CD14-positive monocyte (primary cell): ENCODE results near the gene ECHDC1. TPM values are rescaled to one million over a fixed set of nuclear protein-coding genes. Genes with fewer than 3 reads are reported as not detected.

Experiments
- DNase-seq, 3 donors: peaks; one replicate each; pipeline ENCODE4 v3.0.0-alpha.2; 2011 to 2022
- H2AFZ ChIP-seq: 2 replicates; pipeline ENCODE4 v1.6.0; 2012; ENCODE audit warnings: mild to moderate bottlenecking, low read depth, low read length, inconsistent platforms; ENCODE audit not compliant: insufficient read depth, poor library complexity, severe bottlenecking
- H3K27ac ChIP-seq, 2 donors: 1 replicate in 1 of 2; 2 replicates in 1 of 2; pipeline ENCODE4 v1.5.1; 2012 to 2013; ENCODE audit warnings: low read length in 2 of 2, control low read depth in 1 of 2, inconsistent platforms in 1 of 2, low read depth in 1 of 2, mild to moderate bottlenecking in 1 of 2
- H3K27me3 ChIP-seq, 2 donors: one replicate each; pipeline versions ENCODE4 v1.6.0 to v1.6.1; 2011 to 2013; ENCODE audit warnings: low read length in 2 of 2; ENCODE audit not compliant: control insufficient read depth in 2 of 2, insufficient read depth in 2 of 2
- H3K36me3 ChIP-seq, 2 donors: replicated peaks in 1 of 2; 1 replicate in 1 of 2; 2 replicates in 1 of 2; pipeline versions ENCODE4 v1.5.1 to v1.6.1; 2012 to 2013; ENCODE audit warnings: low read length in 2 of 2, control low read depth in 1 of 2, inconsistent platforms in 1 of 2, mild to moderate bottlenecking in 1 of 2; ENCODE audit not compliant: insufficient read depth in 2 of 2, control insufficient read depth in 1 of 2
- H3K4me1 ChIP-seq, 2 donors: 1 replicate in 1 of 2; 2 replicates in 1 of 2; pipeline versions ENCODE4 v1.5.1 to v1.6.1; 2012 to 2013; ENCODE audit warnings: low read length in 2 of 2, control low read depth in 1 of 2, inconsistent platforms in 1 of 2, mild to moderate bottlenecking in 1 of 2, moderate library complexity in 1 of 2; ENCODE audit not compliant: insufficient read depth in 2 of 2, control insufficient read depth in 1 of 2
- H3K4me2 ChIP-seq: replicated peaks from 2 replicates; pipeline ENCODE3; 2012; ENCODE audit warnings: low read length, moderate library complexity, mild to moderate bottlenecking; ENCODE audit not compliant: poor library complexity, severe bottlenecking; ENCODE audit errors: extremely low read depth
- H3K4me3 ChIP-seq, 3 experiments: fragments of 200-600 bp in 1 of 3; sonication (generic) in 1 of 3; replicated peaks in 1 of 3; 1 replicate in 2 of 3; 2 replicates in 1 of 3; pipeline ENCODE4 v1.5.1; 2011 to 2013; ENCODE audit warnings: low read length in 3 of 3, mild to moderate bottlenecking in 3 of 3, control low read depth in 2 of 3, low read depth in 2 of 3, inconsistent platforms in 1 of 3, moderate library complexity in 1 of 3
- H3K79me2 ChIP-seq: 2 replicates; pipeline ENCODE4 v1.6.0; 2012; ENCODE audit warnings: mild to moderate bottlenecking, control low read depth, inconsistent platforms, low read length, moderate library complexity; ENCODE audit not compliant: insufficient read depth
- H3K9ac ChIP-seq: 2 replicates; pipeline ENCODE4 v1.6.0; 2017; ENCODE audit warnings: low read length, mild to moderate bottlenecking; ENCODE audit not compliant: insufficient read depth, poor library complexity, severe bottlenecking
- H3K9me3 ChIP-seq, 2 donors: replicated peaks in 1 of 2; 1 replicate in 1 of 2; 2 replicates in 1 of 2; pipeline versions ENCODE4 v1.5.1 to v1.6.1; 2012 to 2013; ENCODE audit warnings: low read length in 2 of 2, control low read depth in 1 of 2; ENCODE audit not compliant: control insufficient read depth in 1 of 2, insufficient read depth in 1 of 2
- H4K20me1 ChIP-seq: 2 replicates; pipeline ENCODE4 v1.6.0; 2012; ENCODE audit warnings: mild to moderate bottlenecking, low read length, control low read depth, moderate library complexity; ENCODE audit not compliant: insufficient read depth
- H3K27ac Mint-ChIP-seq, 7 donors: one replicate each; pipeline ENCODE4 v1.8.0; 2020; ENCODE audit warnings: mild to moderate bottlenecking in 7 of 7, mixed read lengths in 7 of 7, moderate library complexity in 6 of 7, inconsistent platforms in 2 of 7
- H3K27me3 Mint-ChIP-seq, 3 donors: one replicate each; pipeline ENCODE4 v1.8.0; 2021 to 2022; ENCODE audit warnings: low read depth in 3 of 3, mild to moderate bottlenecking in 3 of 3, mixed read lengths in 3 of 3, moderate library complexity in 3 of 3, inconsistent platforms in 1 of 3
- H3K36me3 Mint-ChIP-seq, 2 donors: one replicate each; pipeline ENCODE4 v1.8.0; 2020; ENCODE audit warnings: mixed read lengths in 2 of 2, inconsistent platforms in 1 of 2, mild to moderate bottlenecking in 1 of 2
- H3K4me1 Mint-ChIP-seq: one replicate; pipeline ENCODE4 v1.8.0; 2020; ENCODE audit warnings: mild to moderate bottlenecking, mixed read lengths
- H3K4me3 Mint-ChIP-seq, 2 donors: one replicate each; pipeline ENCODE4 v1.8.0; 2020; ENCODE audit warnings: mild to moderate bottlenecking in 2 of 2, mixed read lengths in 2 of 2, moderate library complexity in 1 of 2
- H3K9me3 Mint-ChIP-seq, 7 donors: one replicate each; pipeline ENCODE4 v1.8.0; 2020 to 2022; ENCODE audit warnings: mixed read lengths in 7 of 7, mild to moderate bottlenecking in 6 of 7, moderate library complexity in 6 of 7, inconsistent platforms in 2 of 7
- CTCF ChIP-seq: fragments of 200-600 bp; IDR thresholded peaks from one replicate; pipeline ENCODE4 v1.8.0; 2022; ENCODE audit warnings: antibody characterized with exemption, mild to moderate bottlenecking
- WGBS: methylation state at CpG from one replicate; pipeline ENCODE4 v1.1.5; 2013; ENCODE audit warnings: missing lambda C conversion rate; ENCODE audit not compliant: insufficient coverage; 5-methylcytosine and 5-hydroxymethylcytosine counted together
- intact Hi-C, 2 donors: fragments of 100-400 bp; cut with micrococcal nuclease; formaldehyde crosslinking; loops; one replicate each; pipeline versions ENCODE4 v1.15.0 to v1.15.1; 2023
- polyA plus RNA-seq, 3 donors: library from polyadenylated mRNA; depleted of rRNA in 1 of 3; unstranded in 2 of 3; stranded (reverse) in 1 of 3; fragments of 300-500 nt in 2 of 3; fragments of >200 nt in 1 of 3; fragmentation: Illumina TruSeq in 2 of 3; gene quantifications; 1 replicate in 2 of 3; 2 replicates in 1 of 3; pipeline ENCODE4 v1.2.3, GENCODE V29; 2012 to 2021

Gene ECHDC1
- polyA plus RNA-seq, 3 donors, result 36.4 to 104 (median 102) TPM

- intact Hi-C loops, result no loop called here
- peaks cover 0 to under 1% (median 0%) of the 10 kb centered on the region in 7 donors for H3K9me3 Mint-ChIP-seq
- no peaks in the 10 kb centered on the region for H3K27me3 ChIP-seq
- no CpG with 5 or more reads among the region's 1 CpG for WGBS
- H3K79me2 ChIP-seq, result peaks cover 65% of the 10 kb centered on the region
- H2AFZ ChIP-seq, result no peak overlapping the region
- peak overlapping the region in 5 of 7 donors; percentile 5 to 39 (median 31) for H3K27ac Mint-ChIP-seq
- H3K4me3 Mint-ChIP-seq, result no peak overlapping the region
- H3K36me3 Mint-ChIP-seq, result peaks cover 39 to 40% of the 10 kb centered on the region in 2 donors
- peaks cover 10% of the 10 kb centered on the region for H3K4me1 Mint-ChIP-seq
- H3K4me3 ChIP-seq, result no peak overlapping the region
- no peaks in the 10 kb centered on the region for H3K9me3 ChIP-seq
- no peak for DNase-seq
- peaks cover 42 to 48% of the 10 kb centered on the region in 2 donors for H3K36me3 ChIP-seq
- H3K9ac ChIP-seq, result no peak overlapping the region
- H3K27me3 Mint-ChIP-seq, result peaks cover 0 to 2% (median 0%) of the 10 kb centered on the region in 3 donors
- peaks cover 91% of the 10 kb centered on the region for H4K20me1 ChIP-seq
- TF ChIP-seq CTCF, result no peak
- H3K4me1 ChIP-seq, result peaks cover 16 to 21% of the 10 kb centered on the region in 2 donors
- H3K4me2 ChIP-seq, result no peak overlapping the region
- no peak overlapping the region for H3K27ac ChIP-seq
Measured at GRCh38 chr6:127279815-127280214, 63.6 kb downstream of the ECHDC1 start.

GRCh38 chr6:127277878-127278843 lies 65.2 kb downstream of the ECHDC1 start:
- H3K27ac Mint-ChIP-seq, result peak overlapping the region in 1 of 7 donors; percentile 6
- peaks cover 77% of the 10 kb centered on the region for H3K79me2 ChIP-seq
- H3K27ac ChIP-seq, result peak overlapping the region in 1 of 2 donors; percentile 30
- H4K20me1 ChIP-seq, result peaks cover 90% of the 10 kb centered on the region
- no peak for DNase-seq
- TF ChIP-seq CTCF, result no peak
- intact Hi-C loops, result no loop called here
- H3K4me3 ChIP-seq, result no peak overlapping the region
- no peak overlapping the region for H2AFZ ChIP-seq
- H3K9ac ChIP-seq, result no peak overlapping the region
- no CpG with 5 or more reads among the region's 3 CpGs for WGBS
- peaks cover 28 to 31% of the 10 kb centered on the region in 2 donors for H3K36me3 ChIP-seq
- H3K9me3 Mint-ChIP-seq, result peaks cover 0 to 2% (median 0%) of the 10 kb centered on the region in 7 donors
- H3K36me3 Mint-ChIP-seq, result peaks cover 26 to 37% of the 10 kb centered on the region in 2 donors
- no peak overlapping the region for H3K4me2 ChIP-seq
- H3K4me3 Mint-ChIP-seq, result no peak overlapping the region
- H3K27me3 Mint-ChIP-seq, result no peaks in the 10 kb centered on the region
- H3K27me3 ChIP-seq, result no peaks in the 10 kb centered on the region
- peaks cover 16 to 21% of the 10 kb centered on the region in 2 donors for H3K4me1 ChIP-seq
- H3K4me1 Mint-ChIP-seq, result peaks cover 19% of the 10 kb centered on the region
- no peaks in the 10 kb centered on the region for H3K9me3 ChIP-seq
